NCI-H1105 treated with DMSO at 0.1 percent for 48 hours (cell line): ENCODE results near the gene IL18RAP.

Experiments used
- DNase-seq: peaks from one replicate; lab custom pipeline; 2025; lab: John Stamatoyannopoulos, UW

The IL18RAP gene

GRCh38 chr2:102422910-102423309 is at the start of gene IL18RAP:
Gene IL18RAP (plus strand): TSS chr2:102423160. CDS start chr2:102423278, 118 bp downstream.
- DNase-seq = no peak

GRCh38 chr2:102376052-102376591 is 46.8 kb upstream of the IL18RAP start:
- no peak for DNase-seq

GRCh38 chr2:102383722-102384121 is 39.2 kb upstream of the IL18RAP start:
- no peak for DNase-seq

- no peak for DNase-seq
Measured at GRCh38 chr2:102385522-102385921, 37.4 kb upstream of the IL18RAP start.

GRCh38 chr2:102386004-102386403 is 37.0 kb upstream of the IL18RAP start:
- DNase-seq = no peak

GRCh38 chr2:102386867-102387541 is 36.0 kb upstream of the IL18RAP start:
- DNase-seq = no peak

- no peak for DNase-seq
Measured at GRCh38 chr2:102387763-102388546, 35.0 kb upstream of the IL18RAP start.

GRCh38 chr2:102391565-102391964 is 31.4 kb upstream of the IL18RAP start:
- no peak for DNase-seq

GRCh38 chr2:102392096-102392495 is 30.9 kb upstream of the IL18RAP start:
- no peak for DNase-seq

GRCh38 chr2:102392942-102393341 is 30.0 kb upstream of the IL18RAP start:
- DNase-seq = no peak

GRCh38 chr2:102396012-102396411 is 26.9 kb upstream of the IL18RAP start:
- no peak for DNase-seq

- DNase-seq = no peak
Measured at GRCh38 chr2:102397209-102397608, 25.8 kb upstream of the IL18RAP start.

GRCh38 chr2:102399499-102400141 is 23.3 kb upstream of the IL18RAP start:
- DNase-seq = no peak

GRCh38 chr2:102401456-102401855 is 21.5 kb upstream of the IL18RAP start:
- DNase-seq = no peak

GRCh38 chr2:102401865-102402264 is 21.1 kb upstream of the IL18RAP start:
- no peak for DNase-seq

- DNase-seq = no peak
Measured at GRCh38 chr2:102410952-102411351, 12.0 kb upstream of the IL18RAP start.

GRCh38 chr2:102412199-102412598 is 10.8 kb upstream of the IL18RAP start:
- no peak for DNase-seq

- no peak for DNase-seq
Measured at GRCh38 chr2:102417946-102418345, 5.0 kb upstream of the IL18RAP start.

- no peak for DNase-seq
Measured at GRCh38 chr2:102418421-102418961, 4.5 kb upstream of the IL18RAP start.

- no peak for DNase-seq
Measured at GRCh38 chr2:102420290-102420689, 2.7 kb upstream of the IL18RAP start.

GRCh38 chr2:102421890-102422759 is 835 bp upstream of the IL18RAP start:
- no peak for DNase-seq
